Lower leg skin (tissue), 4 donors: ENCODE results near the gene VSTM2B. TPM values are rescaled to one million over a fixed set of nuclear protein-coding genes. Genes with fewer than 3 reads are reported as not detected.

Source experiments
- DNase-seq, 2 donors: peaks; one replicate each; pipeline ENCODE4 v3.0.0-alpha.2; 2019; ENCODE audit warnings: low spot score in 2 of 2
- H3K4me3 ChIP-seq: fragments of 200-600 bp; sonication (generic); 2 replicates; pipeline ENCODE4 v1.5.1; 2017; ENCODE audit warnings: mild to moderate bottlenecking, low read depth; ENCODE audit not compliant: poor library complexity, severe bottlenecking
- POLR2A ChIP-seq, 2 donors: fragments of 450-650 bp; IDR thresholded peaks; one replicate each; pipeline ENCODE4 v1.6.1; 2016 to 2017; ENCODE audit warnings: antibody characterized with exemption in 2 of 2, mild to moderate bottlenecking in 1 of 2, moderate library complexity in 1 of 2
- WGBS, 2 donors: methylation state at CpG; one replicate each; pipeline ENCODE4 v1.1.5; 2018; 5-methylcytosine and 5-hydroxymethylcytosine counted together
- intact Hi-C: fragments of 100-400 bp; cut with DNase I; formaldehyde crosslinking; loops from one replicate; pipeline ENCODE4 v1.15.0; 2023; ENCODE audit warnings: low total_unique reads
- total RNA-seq, 4 donors: library from RNA; depleted of rRNA; stranded (reverse); fragments of >200 nt; gene quantifications; one replicate each; pipeline ENCODE4 v1.1.0, GENCODE V29; 2016
- TF ChIP-seq, protein P1 (sequence below), 3 donors: fragments of 450-650 bp; IDR thresholded peaks; one replicate each; pipeline ENCODE4 v1.5.1; 2016; ENCODE audit warnings: antibody characterized with exemption in 3 of 3, mild to moderate bottlenecking in 3 of 3, moderate library complexity in 2 of 3

Gene VSTM2B
- total RNA-seq, 4 donors from 2014 or later = not detected

DNA sequence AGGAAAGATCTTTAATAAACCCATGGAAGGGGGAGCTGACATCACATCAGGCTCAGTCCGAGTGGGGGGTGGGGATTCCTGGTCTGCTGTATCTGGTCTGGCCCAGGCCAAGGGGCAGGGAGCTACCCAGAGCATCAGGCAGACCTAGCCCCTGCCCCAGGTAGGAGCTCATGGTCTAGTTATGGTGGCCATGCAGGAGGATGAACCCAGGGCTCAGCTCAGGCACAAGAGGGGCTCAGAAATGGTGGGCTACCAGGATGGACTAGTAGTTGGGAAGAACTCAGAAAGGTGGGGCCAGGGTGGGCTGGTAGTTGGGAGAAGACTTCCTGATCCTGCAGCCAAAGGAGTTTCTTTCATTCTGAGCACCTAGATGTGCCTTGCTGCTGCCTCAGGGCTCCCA is 14.3 kb downstream of the VSTM2B start:
- H3K4me3 ChIP-seq = no peak overlapping the region
- TF ChIP-seq, protein P1, sequence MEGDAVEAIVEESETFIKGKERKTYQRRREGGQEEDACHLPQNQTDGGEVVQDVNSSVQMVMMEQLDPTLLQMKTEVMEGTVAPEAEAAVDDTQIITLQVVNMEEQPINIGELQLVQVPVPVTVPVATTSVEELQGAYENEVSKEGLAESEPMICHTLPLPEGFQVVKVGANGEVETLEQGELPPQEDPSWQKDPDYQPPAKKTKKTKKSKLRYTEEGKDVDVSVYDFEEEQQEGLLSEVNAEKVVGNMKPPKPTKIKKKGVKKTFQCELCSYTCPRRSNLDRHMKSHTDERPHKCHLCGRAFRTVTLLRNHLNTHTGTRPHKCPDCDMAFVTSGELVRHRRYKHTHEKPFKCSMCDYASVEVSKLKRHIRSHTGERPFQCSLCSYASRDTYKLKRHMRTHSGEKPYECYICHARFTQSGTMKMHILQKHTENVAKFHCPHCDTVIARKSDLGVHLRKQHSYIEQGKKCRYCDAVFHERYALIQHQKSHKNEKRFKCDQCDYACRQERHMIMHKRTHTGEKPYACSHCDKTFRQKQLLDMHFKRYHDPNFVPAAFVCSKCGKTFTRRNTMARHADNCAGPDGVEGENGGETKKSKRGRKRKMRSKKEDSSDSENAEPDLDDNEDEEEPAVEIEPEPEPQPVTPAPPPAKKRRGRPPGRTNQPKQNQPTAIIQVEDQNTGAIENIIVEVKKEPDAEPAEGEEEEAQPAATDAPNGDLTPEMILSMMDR (IDR thresholded peaks at IDR 0.05) = no peak
- 31 to 71% methylated on average over 1 of the region's 1 CpG for WGBS, 2 donors
- DNase-seq = peak in 1 of 2 donors; percentile 54
- intact Hi-C loops = no loop called here

DNA sequence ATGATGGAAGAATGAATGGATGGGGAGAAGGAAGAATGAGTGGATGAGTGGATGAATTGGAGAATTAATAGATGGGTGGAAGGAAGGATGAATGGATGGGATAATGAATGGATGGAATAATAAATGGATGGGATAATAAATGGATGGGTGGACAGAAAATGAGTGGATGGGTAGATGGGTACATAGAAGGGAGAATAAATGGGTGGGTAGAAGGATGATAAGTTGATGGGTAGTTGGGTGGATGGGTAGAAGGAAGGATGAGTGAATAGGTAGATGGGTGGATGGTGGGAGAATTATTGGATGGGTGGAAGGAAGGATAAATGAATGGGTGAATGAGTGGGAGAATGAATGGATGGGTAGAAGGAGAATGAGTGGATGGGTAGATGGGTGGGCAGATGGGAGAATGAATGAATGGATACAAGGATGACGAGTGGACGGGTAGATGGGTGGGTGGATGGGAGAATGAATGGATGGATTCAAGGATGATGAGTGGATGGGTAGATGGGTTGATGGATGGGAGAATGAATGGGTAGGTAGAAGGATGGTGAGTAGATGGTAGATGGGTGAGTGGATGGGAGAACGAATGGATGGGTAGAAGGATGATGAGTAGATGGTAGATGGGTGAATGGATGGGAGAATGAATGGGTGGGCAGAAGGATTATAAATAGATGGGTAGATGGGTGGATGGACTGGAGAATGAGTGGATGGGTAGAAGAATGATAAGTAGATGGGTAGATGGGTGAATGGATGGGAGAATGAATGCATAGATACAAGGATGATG is 15.9 kb downstream of the VSTM2B start:
- no peak overlapping the region for H3K4me3 ChIP-seq
- no peak for DNase-seq
- 83 to 85% methylated on average over 3 of the region's 3 CpGs for WGBS, 2 donors
- intact Hi-C loops = no loop called here
- TF ChIP-seq, protein P1 (IDR thresholded peaks at IDR 0.05) = peak in 1 of 3 donors; percentile 12
- TF ChIP-seq POLR2A (IDR thresholded peaks at IDR 0.05) = no peak

DNA sequence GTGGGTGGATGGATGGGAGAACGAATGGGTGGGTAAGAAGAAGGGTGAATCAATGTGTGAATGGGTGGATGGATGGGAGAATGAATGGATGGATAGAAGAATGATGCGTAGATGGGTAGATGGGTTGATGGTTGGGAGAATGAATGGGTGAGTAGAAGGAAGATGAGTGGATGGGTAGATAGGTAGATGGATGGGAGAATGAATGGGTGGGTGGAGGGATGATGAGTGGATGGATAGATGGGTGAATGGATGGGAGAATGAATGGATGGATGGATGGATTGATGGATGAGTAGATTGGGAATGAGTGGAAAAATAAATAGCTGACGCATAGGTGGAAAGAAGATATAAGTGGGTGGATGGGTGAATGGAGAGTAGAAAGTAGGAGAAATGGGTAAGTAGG is 16.5 kb downstream of the VSTM2B start:
- 54 to 71% methylated on average over 3 of the region's 3 CpGs for WGBS, 2 donors
- intact Hi-C loops = no loop called here
- DNase-seq = no peak
- H3K4me3 ChIP-seq = no peak overlapping the region
- TF ChIP-seq, protein P1 (IDR thresholded peaks at IDR 0.05) = no peak
- TF ChIP-seq POLR2A (IDR thresholded peaks at IDR 0.05) = no peak

DNA sequence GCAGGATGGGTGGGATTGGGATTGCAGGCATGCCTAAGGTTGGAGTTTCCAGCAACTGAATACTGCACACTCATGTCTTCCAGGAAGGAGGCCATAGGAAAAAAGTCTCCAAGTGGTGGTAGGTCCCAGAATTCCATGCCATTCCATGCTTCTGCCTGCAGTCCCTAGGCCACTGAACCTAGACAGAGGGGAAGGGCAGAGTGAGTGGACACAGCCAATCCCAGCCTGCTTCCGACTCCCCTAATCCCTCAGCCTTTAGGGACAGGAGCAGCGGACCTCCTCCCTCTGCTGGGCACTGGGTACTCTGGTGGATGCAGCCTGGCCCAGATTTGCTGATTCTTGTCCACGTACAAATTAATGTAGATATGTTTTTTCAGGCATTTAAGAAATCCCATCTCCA is 17.0 kb downstream of the VSTM2B start:
- H3K4me3 ChIP-seq = no peak overlapping the region
- TF ChIP-seq, protein P1 (IDR thresholded peaks at IDR 0.05) = no peak
- no peak for TF ChIP-seq POLR2A (IDR thresholded peaks at IDR 0.05)
- 66 to 80% methylated on average over 3 of the region's 3 CpGs for WGBS, 2 donors
- DNase-seq = peak in 1 of 2 donors; percentile 59
- intact Hi-C loops = no loop called here

DNA sequence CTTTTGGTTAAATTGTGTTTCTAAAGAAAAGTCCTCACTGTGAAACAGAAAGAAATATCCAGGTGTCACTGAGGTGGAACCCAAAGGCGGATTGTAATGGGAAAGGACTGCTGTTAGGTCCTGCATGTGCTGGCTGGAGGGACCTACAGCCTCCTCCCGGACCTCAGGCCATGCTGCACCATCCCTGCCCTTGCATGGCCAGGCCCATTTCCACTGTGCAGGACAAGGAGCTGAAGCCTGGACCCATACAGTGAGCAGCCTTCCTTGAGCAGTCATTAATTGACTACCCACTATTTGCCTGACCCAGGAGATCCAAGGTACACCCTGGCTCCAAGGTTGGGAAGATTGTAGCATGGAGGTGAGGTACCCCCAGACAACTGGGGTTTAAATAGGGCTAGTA is 17.6 kb downstream of the VSTM2B start:
- WGBS, 2 donors = 63 to 64% methylated on average over 2 of the region's 2 CpGs
- intact Hi-C loops = no loop called here
- DNase-seq = peak in 1 of 2 donors; percentile 39
- TF ChIP-seq, protein P1 (IDR thresholded peaks at IDR 0.05) = no peak
- TF ChIP-seq POLR2A (IDR thresholded peaks at IDR 0.05) = no peak
- no peak overlapping the region for H3K4me3 ChIP-seq
